HG03442 (cell line): Measurements from ENCODE around the gene PLXNA4.

Source experiments
- ATAC-seq: cut with Tn5 transposase; IDR thresholded peaks from one replicate; pipeline ENCODE4 v1.9.1; 2021; ENCODE audit warnings: mild to moderate bottlenecking, moderate library complexity; ENCODE audit not compliant: unreplicated experiment

PLXNA4 gene

DNA sequence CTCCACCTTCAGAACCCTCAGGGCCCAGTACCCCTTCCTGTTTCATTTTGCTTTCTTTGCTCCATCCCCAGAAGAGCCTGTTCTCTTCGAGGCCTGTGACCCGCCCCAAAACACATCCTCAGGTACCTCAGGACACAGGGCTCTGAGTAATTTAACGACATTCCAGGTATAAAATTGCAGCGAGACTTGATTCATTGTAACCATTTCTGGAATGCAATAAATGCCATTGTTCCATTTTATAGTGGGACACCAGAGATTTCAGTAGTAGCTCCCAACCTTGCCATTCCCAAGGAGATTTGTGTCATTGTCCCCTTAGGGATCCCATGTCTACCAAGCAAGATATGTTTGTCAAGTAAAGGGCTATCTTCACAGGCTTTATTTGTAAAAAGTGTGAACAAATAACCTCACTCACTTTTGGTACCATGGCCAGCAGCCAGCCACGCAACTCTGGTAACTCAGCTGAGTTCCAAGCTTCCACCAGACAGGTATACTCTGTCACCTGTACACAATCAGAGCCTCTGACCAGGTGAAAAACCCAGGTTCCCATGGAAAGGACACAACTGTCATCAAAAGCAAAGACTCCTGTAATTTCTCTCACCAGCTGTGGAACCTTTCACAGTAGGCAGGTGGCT, 441.3 kb downstream of the PLXNA4 start:
- no peak for ATAC-seq

DNA sequence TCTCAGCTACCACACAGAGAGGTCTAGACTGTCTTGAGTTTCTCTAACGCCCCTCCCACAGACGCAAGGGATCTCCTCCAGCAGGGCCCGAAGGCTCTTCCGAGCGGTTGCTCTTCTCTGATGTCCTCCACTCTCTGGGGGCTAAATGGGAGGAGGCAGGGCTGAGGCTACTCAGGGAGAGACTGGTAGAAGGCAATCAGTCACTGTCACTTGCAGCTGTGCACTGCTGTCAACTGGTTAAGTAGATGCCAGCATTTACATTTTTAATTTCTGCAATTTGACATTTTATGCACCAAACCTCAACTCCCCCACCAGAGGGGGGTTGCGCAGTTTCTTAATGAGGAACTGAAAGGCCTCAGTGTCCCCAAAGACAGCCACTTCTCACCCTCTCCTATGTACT, 442.8 kb downstream of the PLXNA4 start:
- ATAC-seq: no peak

DNA sequence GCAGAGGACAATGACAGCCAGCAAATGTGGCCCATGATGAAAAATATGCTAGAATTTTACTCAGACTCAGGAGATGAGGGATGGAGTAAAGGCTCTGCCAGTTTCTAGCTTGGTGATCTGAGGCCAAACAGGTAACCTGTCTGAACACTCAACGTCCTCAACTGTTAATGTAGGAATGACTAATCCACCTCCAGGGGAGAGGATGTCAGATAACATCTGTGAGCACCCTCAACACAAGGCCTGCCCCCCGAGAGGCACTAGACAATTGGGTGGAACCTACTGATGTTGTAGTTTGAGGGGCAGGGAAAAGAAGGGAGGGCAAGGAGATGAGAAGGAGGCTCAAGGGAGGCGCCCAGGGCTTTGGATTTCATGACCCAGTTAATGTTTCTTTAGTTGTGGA, 445.1 kb downstream of the PLXNA4 start:
- no peak for ATAC-seq

DNA sequence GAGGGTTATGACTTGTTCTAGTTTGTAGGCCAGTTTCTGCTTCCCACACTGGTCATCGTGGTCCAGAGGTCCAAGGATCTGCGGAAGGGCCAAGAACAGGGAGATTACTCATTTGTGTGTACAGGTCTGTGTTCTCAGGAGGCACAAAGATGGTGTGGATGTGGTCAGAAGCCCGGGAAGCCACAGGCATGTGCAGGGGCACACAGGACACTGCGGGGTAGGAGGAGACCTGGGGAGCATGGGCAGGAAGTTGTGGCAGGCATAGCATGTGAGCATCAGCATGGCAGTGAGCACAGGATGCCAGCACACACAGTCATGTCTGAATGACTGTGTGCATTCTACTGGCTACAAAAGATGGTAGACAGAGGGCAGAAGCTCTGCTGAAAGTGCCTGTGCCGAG, 445.8 kb downstream of the PLXNA4 start:
- no peak for ATAC-seq

DNA sequence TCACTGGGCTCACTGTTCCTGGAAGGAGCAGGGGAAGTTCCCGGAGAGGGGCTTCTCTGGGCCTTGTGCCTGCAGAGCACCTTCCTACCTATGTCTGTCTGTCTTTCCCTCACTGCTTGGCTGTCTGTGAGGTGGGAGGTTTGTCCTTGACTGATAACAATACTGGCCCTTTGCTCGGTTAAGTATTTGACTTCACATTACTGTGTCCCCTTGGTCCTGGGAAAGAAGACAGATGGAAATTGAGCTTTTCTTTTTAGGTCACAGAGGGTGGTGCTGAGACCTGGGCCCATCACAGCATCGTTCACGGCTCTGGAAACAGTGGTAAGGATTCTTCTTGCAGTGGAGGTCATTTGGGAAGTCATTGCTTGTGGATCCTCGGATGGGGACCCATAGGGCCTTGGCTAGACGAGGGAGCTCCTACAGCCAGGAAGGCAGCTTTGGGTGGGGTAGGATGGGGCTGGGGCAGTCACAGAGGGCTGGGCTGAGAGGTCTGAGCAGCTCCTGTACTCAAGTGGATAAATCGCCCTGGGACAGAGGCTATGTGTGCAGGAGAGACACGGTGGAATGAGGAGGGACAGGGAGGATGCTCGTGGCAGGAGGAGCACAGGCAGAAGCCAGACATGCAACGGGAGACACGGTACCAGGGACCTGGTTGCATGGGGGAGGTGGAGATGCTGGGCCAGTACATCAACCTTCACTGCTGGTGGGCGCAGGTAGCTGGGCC, 450.2 kb downstream of the PLXNA4 start:
- no peak for ATAC-seq

DNA sequence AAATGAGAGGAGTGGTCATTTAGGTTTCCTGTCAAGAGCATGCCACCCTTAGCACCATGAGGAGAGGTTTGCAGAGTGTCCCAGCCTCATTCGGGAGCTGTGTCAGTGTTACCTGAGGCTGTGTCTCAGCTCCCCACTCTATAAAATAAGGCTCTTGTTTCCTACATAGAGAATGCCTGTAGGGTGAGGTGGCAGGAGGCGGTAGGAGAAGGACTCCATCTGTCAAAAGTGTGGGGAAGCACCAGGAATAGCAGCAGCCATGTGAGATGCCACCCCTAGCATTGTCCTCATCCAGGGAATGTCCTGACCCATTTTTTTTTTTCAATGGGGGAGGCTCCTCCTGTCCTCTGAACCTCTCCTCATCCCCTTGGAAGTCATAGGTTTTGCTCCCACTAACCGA, 451.2 kb downstream of the PLXNA4 start:
- ATAC-seq: no peak

DNA sequence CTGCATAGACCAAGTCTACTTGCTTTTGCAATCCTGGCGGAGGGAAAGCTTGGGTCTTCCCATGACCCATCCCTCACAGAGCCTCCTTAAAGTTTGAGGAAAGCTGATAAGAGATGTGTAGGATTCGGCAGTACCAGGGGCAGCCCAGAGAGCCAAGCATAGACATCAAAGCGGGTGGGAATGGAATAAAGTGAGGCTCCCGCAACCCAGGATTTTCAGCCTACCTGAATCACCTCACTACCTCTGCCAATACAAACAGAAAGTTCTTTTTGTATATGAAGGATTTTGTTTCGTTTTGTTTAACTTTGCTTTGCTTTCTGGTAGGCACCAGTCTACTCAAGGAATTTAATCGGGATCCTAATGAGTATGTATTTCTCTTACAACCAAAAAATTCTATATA, 451.7 kb downstream of the PLXNA4 start:
- no peak for ATAC-seq

DNA sequence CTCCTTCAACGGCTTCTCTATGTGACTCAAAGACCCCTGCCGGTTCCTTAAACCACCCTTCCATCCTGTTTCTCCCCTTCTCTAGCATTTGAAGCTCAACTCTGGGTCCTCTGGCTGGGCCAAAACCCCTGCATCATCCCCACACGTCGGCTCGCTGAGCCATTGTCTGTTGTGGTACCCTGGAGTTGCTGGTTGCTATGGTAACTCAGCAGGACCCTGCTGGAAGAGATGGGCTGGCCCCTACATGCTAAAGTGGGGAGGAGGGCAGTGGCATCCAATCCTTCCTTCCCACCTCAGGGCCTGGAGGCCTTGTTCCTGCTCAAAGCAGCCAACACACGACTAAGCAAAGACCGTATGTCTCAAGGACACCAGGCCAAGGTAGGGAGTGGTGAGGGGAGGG, 452.5 kb downstream of the PLXNA4 start:
- ATAC-seq: no peak

DNA sequence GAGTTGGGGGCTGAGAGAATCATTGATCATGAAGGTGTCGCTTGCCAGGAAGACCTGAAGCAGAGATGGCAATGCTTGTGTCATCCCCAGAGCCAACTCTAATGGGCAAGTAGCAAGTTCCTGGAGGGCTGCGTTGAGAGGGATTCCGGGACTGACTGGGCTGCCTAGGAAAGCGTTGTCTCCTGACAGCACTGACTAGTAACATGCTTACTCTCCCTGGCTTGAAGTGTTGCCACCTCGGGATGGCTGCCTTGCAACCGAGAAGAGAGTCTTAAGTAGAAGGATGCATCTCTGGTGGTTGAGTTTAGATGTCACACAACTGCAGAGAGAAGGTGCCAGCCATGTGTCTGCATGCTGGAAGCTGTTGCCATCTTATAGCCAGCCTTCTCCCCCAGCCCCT, 453.4 kb downstream of the PLXNA4 start:
- ATAC-seq: no peak

DNA sequence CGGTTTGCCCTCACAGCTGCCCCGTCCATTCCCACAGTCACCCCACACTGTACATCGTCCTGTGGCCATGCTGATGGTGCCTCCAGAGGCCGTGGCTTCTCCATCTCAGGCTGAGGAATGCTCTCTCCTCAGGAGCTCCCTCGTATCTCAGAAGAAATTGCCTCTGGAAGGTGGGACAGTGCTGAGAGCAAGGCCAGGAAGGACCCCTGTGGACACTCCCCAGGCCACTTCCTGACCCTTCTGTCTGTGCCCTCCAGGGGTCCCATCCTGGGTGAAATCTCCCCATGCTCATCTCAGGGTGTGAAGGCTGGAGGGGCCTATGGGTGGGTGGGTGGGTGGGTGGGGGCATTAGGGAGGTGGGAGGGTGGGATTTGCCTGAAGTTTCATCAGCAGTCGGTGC, 454.3 kb downstream of the PLXNA4 start:
- no peak for ATAC-seq

DNA sequence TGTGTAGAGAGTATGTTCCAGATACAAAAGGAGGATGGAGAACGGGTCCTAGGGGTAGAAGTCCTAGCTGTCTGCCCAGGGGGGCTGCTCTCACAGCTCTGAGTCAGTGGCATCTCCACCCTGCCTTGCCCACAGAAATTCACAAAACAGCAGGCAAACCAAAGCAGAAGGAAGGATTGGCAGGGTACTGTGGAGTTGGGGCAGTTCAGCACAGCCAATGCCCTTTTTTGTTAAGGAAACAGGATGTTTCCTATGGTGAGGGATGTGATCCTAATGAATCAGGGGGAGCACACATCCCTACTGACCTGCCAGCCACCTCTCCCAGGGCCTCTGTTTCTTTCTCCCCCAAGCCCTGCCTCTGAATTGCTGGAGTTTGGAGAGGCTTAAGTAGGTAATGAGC, 457.6 kb downstream of the PLXNA4 start:
- ATAC-seq: no peak

DNA sequence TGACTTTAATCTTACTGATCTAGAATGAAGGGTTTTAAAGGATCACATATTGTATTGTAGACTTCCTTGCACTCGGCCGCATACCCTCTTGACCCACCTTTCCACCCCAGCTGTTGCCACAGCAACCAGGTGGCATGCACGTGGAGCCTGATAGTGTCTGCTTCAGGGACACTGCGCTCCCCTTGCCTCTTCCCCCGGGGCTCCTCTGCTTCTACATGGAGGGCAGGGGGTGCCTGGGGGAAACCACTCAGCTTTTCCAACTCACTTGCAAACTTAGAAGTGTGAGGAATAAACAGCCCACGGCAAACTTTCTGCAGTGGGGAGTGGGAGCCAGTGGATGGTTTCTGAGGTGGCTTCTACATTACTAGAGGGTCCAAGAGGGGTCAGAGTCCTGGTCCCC, 458.6 kb downstream of the PLXNA4 start:
- no peak for ATAC-seq

DNA sequence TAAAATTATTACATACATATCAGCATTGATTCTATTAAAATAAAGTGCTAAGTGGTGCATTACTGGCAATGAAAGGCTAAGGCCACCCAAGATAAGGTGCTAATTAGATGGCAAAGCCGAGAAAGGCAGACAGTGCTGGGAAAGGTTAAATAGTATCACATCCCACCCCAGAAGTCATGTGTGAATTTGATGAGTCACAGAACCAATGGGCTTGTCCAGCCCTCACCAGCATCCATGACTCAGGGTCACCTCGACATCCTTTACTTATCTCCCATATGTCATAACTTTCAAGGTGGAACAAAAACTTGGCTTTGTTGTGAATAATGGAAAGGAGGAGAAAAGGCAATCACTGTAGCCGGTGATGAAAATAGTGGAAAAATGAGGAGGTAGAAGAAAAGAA, 459.1 kb downstream of the PLXNA4 start:
- no peak for ATAC-seq

DNA sequence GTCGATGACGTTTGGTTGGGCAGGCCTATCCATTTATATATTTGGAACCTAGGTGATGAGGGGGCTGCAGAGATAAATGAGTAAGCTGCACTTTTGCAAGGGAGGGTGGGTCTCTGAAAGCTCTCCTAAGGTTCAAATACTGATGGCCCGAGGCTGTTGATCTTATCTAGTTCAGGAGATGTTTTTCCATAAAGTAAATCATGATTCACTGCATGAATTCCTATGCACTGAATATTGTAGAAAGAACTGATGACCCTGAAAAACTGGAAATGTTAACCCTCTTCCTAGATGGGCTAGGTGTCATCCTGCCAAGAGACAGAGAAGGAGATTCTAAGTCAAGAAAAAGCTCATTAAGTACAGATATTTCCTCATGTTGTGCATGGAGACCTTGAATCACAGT, 459.9 kb downstream of the PLXNA4 start:
- no peak for ATAC-seq

DNA sequence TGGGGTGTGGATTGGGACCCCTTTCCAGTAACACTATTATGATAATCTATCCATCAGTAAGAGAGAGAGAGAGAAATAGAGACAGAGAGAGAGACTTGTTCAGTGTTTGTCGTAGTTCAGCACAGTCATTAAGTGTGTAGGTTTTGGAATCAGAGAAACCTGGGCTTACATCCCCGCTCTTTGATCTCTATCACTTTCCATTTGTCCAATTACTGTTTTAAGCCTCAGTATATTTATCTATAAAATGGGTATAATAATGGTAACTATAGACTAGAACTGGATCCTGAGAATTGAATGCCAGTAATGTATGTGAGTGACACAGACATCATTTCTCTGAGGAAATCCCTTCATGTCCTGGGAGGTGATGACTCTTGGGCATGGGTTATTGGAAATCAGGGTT, 460.5 kb downstream of the PLXNA4 start:
- no peak for ATAC-seq

DNA sequence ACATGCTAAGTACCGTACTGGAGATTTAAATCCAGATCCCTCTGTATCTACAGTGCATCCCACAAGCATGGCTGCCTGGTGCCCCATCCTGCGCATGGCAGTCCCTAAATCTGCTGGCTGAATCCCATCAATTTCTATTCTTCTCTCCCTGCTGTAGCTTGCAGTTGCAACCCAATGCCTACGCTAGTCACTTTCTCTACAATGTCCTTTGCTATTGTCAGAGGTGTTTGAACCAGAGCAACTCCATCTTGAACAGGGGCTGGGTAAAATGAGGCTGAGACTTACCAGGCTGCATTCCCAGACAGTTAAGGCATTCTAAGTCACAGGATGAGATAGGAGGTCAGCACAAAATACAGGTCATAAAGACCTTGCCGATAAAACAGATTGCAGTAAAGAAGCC, 461.2 kb downstream of the PLXNA4 start:
- no peak for ATAC-seq

DNA sequence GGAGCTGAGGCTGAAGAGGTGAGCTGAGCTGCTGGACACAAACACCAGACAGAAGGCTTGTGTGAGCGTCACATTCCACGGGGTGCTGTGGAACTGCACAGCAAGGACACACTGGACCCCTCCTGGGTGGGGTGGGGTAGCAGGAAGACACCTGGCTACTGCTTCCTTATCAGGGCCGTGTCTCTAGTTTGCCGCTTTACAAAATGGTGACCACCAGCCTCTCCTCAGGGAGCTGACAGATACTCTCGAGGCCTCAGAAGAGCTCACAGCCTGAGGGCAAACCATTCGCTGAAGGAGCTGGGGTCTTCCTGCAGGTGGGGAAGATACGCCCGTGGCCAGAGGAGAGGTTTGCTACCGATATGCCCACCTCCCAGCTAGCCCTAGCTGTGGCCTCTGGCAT, 461.9 kb downstream of the PLXNA4 start:
- ATAC-seq: no peak

DNA sequence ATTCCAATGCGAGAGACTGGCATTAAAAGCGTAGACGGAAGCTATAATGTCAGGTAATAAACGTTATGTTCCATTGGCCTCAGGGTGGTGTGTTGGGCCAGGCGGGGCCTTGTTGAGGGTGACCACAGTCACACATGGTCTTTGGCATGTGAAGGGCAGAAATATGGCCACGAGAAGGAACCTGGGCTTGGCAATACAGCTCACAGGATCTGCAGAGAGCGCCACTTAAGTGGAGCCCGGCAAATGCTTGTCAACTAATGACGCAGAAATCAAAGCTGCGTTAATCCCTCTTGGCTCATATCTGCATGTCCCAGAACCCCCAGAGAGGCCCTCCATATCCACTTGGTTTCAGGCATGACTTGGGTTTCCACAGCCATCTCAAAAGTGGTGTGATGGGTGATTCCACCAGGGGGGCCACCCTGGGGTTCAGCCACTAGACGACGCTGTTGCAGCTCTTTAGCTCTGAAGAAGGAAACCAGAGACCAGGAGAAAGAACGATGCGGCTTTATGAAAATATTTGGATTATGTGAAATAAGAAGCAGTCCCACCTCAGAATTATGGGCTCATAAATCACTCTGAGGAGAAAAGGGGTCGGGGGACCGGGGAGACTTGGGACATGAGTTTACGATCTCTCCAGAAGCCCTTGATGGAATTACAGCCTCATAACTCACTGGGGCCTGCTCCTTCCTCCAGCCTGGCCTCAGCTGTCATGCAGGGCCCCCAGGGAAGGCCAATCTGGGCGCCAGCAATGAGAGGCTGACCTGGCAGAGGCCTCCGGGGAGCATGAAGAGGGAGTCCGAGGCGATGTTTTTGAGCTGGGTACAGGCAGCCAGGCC, 462.5 kb downstream of the PLXNA4 start:
- ATAC-seq: no peak

DNA sequence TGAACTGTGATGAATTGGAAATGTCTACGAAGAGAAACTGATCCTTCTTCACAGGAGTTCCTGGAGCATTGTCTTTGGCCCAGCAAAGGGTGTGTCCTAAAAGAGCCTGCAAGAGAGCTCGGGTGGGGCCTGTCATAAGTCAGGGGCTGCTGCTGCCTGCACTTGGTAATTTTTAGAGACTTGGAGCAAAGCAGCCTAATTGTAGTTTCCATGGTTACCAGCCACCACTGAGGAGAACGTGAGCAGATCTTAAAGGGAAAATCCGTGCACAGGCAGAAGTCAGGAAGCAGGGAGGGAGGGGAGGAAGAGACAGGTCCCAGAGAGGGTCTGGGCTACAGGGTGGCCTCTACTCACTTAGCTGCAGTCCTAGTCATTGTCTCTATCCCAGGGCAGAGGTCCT, 463.6 kb downstream of the PLXNA4 start:
- ATAC-seq: no peak

DNA sequence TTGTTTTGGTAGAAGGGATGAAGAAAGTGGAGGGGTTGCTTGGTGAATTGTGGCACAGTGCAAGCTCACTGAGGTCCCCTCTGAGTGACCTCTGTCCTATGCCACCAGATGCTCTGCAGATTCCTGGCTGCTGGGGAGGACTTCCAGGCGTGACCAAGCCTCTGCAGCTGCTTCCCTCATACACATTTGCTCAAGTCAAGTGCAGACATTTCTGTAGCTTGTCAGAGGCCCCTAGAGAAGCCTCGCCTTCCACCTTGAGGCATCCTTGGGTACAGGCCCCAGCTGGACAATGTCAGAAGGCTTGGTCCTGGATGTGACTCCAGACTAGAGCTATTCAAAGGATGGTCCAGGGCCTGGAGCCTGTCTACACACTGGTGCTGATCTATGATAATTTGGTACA, 464.2 kb downstream of the PLXNA4 start:
- no peak for ATAC-seq

DNA sequence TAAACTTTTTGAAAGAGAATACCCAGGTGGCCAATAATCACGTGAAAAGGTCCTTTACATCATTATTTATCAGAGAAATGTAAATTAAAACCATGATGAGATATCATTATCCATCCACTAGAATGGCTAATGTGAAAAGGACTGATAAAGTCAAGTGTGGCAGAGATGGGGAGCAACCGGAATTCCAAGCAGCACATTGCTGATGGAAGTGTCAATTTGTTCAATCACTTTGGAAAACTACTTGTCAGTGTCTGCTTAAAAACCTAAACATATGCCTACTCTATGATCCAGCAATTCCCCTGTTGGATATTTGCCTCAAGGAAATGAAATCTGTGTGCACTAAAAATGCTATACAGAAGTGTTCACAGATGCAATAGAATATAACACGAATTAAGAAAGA, 465.6 kb downstream of the PLXNA4 start:
- no peak for ATAC-seq

DNA sequence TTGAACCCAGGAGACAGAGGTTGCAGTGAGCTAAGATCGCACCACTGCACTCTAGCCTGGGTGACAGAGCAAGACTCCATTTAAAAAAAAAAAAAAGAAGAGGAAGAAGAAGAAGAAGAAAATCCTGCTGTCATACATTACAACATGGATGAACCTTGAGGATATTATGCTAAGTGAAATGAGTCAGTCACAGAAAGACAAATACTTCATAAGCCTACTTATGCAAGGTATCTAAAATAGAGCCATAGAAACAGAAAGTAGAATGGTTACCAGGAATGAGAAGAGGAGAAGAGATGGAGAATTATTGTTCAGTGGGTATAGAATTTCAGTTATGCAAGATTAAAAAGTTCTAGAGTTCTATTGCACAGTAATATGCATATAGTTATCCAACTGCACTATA, 466.5 kb downstream of the PLXNA4 start:
- ATAC-seq: no peak
